HG03469 (cell line): Measurements from ENCODE around the gene CRADD.

ENCODE experiments used
- ATAC-seq: cut with Tn5 transposase; IDR thresholded peaks from one replicate; pipeline ENCODE4 v1.9.1; 2021; ENCODE audit warnings: mild to moderate bottlenecking, moderate library complexity, moderate number of reproducible peaks; ENCODE audit not compliant: unreplicated experiment

CRADD gene

DNA sequence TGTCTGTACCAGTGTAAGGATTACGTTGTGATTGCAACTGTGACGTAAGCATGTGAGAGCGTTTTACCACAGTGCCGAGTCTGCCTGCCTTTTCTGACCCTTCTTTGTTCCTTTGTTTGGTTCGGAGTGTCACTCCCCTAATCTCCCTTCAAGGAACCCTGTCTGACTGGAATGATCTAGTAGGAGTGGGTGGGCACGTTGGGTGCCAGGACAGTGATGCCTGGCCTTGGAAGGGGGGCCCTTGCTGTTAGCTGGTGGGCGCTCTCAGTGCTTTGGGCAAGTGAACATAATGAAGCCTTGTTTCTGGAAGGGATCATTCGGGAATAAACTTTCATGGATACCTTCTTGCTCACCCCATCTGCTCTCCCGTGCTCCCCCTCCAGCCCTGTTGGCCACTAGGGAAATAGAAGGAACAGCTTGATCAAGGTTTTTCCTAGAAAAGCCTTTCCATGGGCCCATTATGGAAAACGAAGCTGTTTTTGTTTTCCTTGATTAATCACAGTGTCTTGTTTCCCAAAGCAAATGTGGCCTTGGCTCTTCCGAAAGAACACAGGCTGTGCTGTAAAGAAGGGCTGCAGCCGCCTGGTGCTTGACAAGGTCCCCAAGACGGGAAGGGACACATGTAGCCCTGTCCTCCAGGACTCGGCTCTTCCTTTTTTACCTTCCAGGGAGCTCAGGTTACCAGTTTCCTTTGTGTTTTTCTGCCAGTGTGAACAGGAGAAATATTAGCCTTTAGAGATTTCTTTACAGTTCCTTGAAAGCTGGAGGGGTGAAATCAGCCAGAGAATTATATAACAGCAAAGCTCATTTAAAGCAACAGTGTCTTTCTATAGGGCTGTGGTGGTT is 215.5 kb downstream of the CRADD start:
- ATAC-seq: no peak

- no peak for ATAC-seq
Measured at GRCh38 chr12:93894391-93895088, 217.4 kb downstream of the CRADD start.

- no peak for ATAC-seq
Measured at GRCh38 chr12:93895089-93895445, 217.9 kb downstream of the CRADD start.

- no peak for ATAC-seq
Measured at GRCh38 chr12:93896427-93896826, 219.3 kb downstream of the CRADD start.

GRCh38 chr12:93896952-93897351 is 219.8 kb downstream of the CRADD start:
- no peak for ATAC-seq

GRCh38 chr12:93901739-93902138 is 224.6 kb downstream of the CRADD start:
- no peak for ATAC-seq

DNA sequence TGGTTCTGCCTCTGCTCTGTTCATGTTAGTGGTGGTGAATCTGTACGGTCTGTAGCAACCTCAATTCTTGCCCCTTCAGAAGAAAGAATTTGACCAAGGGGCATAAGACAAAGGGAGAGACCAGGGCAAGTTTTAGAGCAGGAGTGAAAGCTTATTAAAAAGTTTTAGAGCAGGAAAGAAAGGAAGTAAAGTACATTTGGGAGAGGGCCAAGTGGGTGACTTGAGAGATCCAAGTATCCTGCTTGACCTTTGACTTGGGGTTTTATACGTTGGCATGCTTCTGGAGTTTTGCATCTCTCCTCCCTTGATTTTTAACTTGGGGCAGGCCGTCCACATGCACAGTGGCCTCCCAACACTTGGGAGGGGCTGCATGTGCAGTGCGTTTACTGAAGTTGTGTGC is 225.0 kb downstream of the CRADD start:
- ATAC-seq: no peak

- ATAC-seq: no peak
Measured at GRCh38 chr12:93902736-93903562, 225.8 kb downstream of the CRADD start.

GRCh38 chr12:93904124-93904523 is 226.9 kb downstream of the CRADD start:
- ATAC-seq: no peak

GRCh38 chr12:93908264-93908663 is 231.1 kb downstream of the CRADD start:
- no peak for ATAC-seq

DNA sequence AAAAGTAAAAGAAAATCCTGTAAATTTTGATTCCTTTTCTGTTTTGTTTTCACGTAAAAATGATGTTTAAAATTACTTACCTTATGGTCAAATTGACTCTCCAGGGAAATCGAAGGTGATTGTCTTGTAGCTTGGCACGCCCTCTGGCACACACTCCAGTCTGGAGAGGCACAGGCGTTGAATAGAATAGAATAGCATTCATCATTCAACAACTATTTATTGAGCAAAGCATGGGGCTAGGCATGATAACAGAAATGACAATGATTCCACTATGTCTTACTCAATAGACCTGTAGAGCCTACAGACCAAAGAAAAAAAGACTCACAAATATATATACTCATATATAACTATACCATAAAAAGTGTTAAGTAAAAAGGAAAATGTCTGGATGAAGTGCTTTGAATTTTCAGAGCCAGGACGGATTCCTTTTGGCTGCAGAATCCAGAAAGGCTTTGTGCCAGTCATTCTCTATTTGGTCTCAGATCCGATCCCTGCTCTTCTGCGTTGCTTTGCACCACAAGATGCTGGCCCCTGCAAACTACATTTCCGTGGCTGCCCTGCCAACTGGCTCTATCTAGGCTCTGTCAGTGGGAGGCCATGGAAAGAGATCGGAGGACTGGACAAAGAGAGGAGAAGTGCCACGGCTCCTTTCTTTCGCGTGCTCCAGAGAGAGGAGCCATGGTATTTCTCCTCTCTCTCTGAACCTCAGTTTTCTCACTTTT is 231.8 kb downstream of the CRADD start:
- no peak for ATAC-seq

- ATAC-seq: no peak
Measured at GRCh38 chr12:93911396-93911795, 234.2 kb downstream of the CRADD start.

DNA sequence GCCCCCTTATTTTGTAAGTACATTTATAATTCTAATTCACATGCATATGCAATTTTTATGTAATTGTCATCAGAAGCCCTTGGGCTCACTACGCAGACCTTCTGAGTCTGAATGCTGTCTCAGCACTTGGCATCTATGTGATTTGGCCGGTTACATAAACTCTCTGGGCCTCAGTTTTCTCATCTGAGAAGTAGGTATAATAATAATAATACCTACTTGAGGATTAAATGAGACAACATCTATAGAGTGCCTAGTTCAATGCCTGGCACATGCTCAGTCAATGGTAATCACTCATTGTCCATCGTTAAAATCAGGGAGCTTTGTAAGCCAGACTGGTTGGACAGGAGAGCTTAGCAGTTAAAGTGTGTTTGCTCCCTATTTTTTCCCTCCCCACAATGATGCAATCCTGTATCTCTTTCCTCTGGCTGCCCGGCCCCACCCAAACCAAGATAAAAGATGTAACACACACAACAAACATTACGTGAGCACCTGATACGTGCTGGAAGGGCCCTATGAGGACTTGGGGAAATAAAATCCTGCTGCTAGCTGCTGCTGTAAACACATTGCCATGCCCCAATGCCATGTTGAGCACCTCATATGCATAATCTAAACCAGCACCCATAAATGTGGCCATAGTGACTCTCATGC is 235.0 kb downstream of the CRADD start:
- no peak for ATAC-seq

DNA sequence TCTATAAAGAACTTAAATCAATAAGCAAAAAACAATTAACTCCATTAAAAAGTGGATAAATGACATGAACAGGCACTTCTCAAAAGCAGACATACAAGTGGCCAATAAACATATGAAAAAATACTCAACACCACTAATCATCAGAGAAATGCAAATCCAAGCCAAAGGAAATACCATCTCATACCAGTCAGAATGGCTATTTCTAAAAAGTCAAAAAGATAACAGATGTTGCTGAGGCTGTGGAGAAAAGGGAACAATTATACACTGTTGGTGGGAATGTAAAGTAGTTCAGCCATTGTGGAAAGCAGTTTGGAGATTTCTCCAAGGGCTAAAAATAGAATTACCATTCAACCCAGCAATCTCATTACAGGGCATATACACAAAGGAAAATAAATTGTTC is 236.7 kb downstream of the CRADD start:
- no peak for ATAC-seq

DNA sequence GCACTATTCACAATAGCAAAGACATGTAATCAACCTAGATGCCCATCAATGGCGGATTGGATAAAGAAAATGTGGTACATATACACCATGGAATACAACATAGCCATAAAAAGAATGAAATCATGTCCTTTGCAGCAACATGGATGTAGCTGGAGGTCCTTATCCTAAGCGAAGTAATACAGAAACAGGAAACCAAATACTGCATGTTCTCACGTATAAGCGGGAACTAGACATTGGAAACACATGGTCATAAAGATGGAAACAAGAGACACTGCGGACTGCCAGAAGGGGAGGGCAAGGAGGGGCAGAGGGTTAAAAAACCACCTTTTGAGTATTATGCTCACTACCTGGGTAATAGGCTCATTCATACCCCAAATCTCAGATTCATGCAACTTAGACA is 237.1 kb downstream of the CRADD start:
- ATAC-seq: no peak

GRCh38 chr12:93915411-93915810 is 238.2 kb downstream of the CRADD start:
- ATAC-seq: no peak

DNA sequence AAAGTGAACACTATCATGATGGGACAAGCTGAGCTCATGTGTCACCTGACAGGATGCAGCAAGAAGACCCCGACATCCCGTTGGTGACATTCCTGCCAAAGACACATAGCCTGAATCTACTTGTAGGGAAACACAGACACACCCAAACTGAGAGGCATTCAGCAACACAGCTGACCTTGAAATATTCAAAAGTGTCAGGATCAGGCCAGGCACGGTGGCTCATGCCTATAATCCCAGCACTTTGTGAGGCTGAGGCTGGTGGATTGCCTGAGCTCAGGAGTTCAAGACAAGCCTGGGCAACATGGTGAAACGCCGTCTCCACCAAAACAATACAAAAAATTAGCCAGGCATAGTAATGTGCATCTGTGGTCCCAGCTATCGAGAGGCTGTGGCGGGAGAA is 239.2 kb downstream of the CRADD start:
- ATAC-seq: no peak

DNA sequence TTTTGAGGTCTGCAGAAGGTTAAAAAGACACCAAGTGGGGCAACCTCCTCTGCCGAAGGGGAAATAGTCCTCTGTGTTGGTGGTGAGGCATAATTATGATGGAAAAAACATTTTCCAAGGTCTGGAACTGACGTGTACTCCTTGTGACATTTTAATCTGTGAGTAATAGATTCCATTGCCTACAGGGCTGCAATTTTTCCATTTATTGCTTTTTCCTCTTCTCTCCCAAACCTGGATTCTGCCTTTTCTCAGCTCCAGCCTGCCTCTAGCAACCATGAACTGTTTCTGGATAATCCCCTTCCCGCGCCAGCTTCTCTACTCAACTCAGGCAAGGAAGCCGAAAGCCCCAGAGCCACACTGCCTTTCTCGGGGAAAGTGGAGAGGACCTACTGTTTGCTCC is 241.1 kb downstream of the CRADD start:
- no peak for ATAC-seq

GRCh38 chr12:93918900-93919299 is 241.7 kb downstream of the CRADD start:
- ATAC-seq: no peak

DNA sequence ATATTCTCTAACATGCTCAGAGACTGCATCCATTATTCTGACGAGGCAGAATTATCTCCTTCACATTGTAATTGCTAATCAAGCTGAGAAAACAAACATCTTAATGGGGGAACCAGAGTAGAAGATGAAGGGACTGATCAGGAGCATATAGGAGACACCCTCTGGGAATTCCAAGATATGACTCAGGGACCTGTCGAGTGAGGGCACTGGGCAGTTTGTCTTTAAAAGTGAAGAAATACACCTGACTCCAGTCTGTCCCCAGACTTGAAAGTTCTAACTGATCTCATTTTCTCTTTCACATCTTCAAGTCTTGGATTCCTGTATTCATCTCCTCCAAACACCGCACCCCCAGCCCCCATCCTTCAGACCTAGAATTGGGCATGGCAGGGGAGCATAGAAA is 244.3 kb downstream of the CRADD start:
- ATAC-seq: no peak
